GM23248 (cell line): ENCODE results near the gene STAC3. TPM values are rescaled to one million over a fixed set of nuclear protein-coding genes. Genes with fewer than 3 reads are reported as not detected.

Source experiments
- DNase-seq: peaks from one replicate; pipeline ENCODE4 v3.0.0-alpha.2; 2015
- H2AFZ ChIP-seq: fragments of 200-600 bp; sonication (generic); 2 replicates; pipeline ENCODE4 v1.6.1; 2016; ENCODE audit warnings: antibody characterized with exemption
- H3F3A ChIP-seq: fragments of 200-600 bp; sonication (generic); 2 replicates; pipeline ENCODE4 v1.6.1; 2016; ENCODE audit warnings: mild to moderate bottlenecking, antibody characterized with exemption, mixed run types; ENCODE audit not compliant: insufficient read depth
- H3K27ac ChIP-seq: fragments of 200-600 bp; sonication (generic); 2 replicates; pipeline ENCODE4 v1.5.1; 2016; ENCODE audit warnings: mild to moderate bottlenecking
- H3K27me3 ChIP-seq: fragments of 200-600 bp; sonication (generic); replicated peaks from 2 replicates; pipeline ENCODE4 v1.6.1; 2016; ENCODE audit warnings: mild to moderate bottlenecking; ENCODE audit not compliant: insufficient read depth
- H3K36me3 ChIP-seq: fragments of 200-600 bp; sonication (generic); 2 replicates; pipeline ENCODE4 v1.6.1; 2016; ENCODE audit warnings: low read depth, mild to moderate bottlenecking
- H3K4me1 ChIP-seq: fragments of 200-600 bp; sonication (generic); 2 replicates; pipeline ENCODE4 v1.6.1; 2016; ENCODE audit warnings: mild to moderate bottlenecking; ENCODE audit not compliant: insufficient read depth
- H3K4me2 ChIP-seq: fragments of 200-600 bp; sonication (generic); one replicate; pipeline ENCODE4 v1.6.1; 2016; ENCODE audit warnings: mild to moderate bottlenecking; ENCODE audit not compliant: unreplicated experiment
- H3K4me3 ChIP-seq: fragments of 200-600 bp; sonication (generic); 2 replicates; pipeline ENCODE4 v1.5.1; 2016; ENCODE audit warnings: mild to moderate bottlenecking
- H3K79me2 ChIP-seq: fragments of 200-600 bp; sonication (generic); 2 replicates; pipeline ENCODE4 v1.6.1; 2016; ENCODE audit warnings: mild to moderate bottlenecking; ENCODE audit not compliant: insufficient read depth
- H3K9ac ChIP-seq: fragments of 200-600 bp; sonication (generic); 2 replicates; pipeline ENCODE4 v1.6.1; 2016; ENCODE audit warnings: mild to moderate bottlenecking
- H3K9me2 ChIP-seq: fragments of 200-600 bp; sonication (generic); 2 replicates; pipeline ENCODE4 v1.6.1; 2016; ENCODE audit warnings: mixed run types, mild to moderate bottlenecking, moderate library complexity; ENCODE audit not compliant: insufficient read depth
- H3K9me3 ChIP-seq: fragments of 200-600 bp; sonication (generic); one replicate; pipeline ENCODE4 v1.6.1; 2017; ENCODE audit warnings: low read depth
- H4K20me1 ChIP-seq: fragments of 200-600 bp; sonication (generic); 2 replicates; pipeline ENCODE4 v1.6.0; 2016; ENCODE audit not compliant: insufficient read depth
- EZH2 ChIP-seq: fragments of 200-600 bp; sonication (generic); IDR thresholded peaks from 2 replicates; pipeline ENCODE4 v1.6.1; 2018; ENCODE audit warnings: antibody characterized with exemption, mild to moderate bottlenecking; ENCODE audit not compliant: insufficient read depth, poor library complexity, severe bottlenecking
- EZH2phosphoT487 ChIP-seq: fragments of 200-600 bp; sonication (generic); IDR thresholded peaks from 2 replicates; pipeline ENCODE4 v1.6.1; 2018; ENCODE audit warnings: antibody characterized with exemption, moderate library complexity, mild to moderate bottlenecking, low read depth; ENCODE audit not compliant: insufficient read depth
- WGBS, 2 experiments: methylation state at CpG; one replicate each; pipeline ENCODE4 v1.1.6; 2015 to 2017; ENCODE audit warnings: low lambda C conversion rate in 2 of 2, low coverage in 1 of 2; ENCODE audit errors: missing lambda C conversion rate in 2 of 2; 5-methylcytosine and 5-hydroxymethylcytosine counted together
- in situ Hi-C: fragments of 300-500 bp; cut with MboI; formaldehyde crosslinking; loops from 2 replicates; pipeline ENCODE4 v1.15.0; 2020
- polyA plus RNA-seq: library from polyadenylated mRNA; unstranded; fragments of >200 nt; fragmentation: Nextera tagmentation; extraction: Ambion mirVana; gene quantifications from 2 replicates; pipeline ENCODE4 v1.2.1, GENCODE V29; 2016
- total RNA-seq: library from RNA; depleted of rRNA; stranded (reverse); fragments of >200 nt; shearing (Covaris generic); gene quantifications from 2 replicates; pipeline ENCODE4 v1.2.3, GENCODE V29; 2014

The STAC3 gene
- total and polyA plus RNA-seq, 2 experiments from 2014 or later: 0.32 to 0.35 TPM

DNA sequence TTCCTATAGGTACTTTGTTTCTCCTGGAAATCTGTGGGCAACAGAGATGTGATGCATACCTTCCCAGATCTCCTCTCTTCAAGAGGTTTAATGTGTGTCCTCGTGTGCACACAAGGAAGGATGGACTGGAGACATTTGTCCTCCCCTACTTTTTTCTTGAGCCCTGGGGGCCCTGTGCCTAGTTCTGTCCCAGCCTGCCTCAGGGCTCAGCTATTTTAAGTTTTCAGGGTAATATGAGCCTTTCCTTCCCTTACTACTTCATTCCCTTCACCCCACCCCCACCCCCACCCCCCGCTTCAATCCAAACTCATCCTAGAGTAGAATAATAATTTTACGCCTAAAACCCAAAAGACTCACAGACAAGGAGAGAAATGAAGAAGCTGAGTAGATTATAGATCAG is 446 bp downstream of the STAC3 start:
- WGBS, 2 experiments: 85% methylated on average over 3 of the region's 3 CpGs

GRCh38 chr12:57248934-57249742 is 1.8 kb downstream of the STAC3 start:
- no peak for TF ChIP-seq EZH2phosphoT487
- no peak for TF ChIP-seq EZH2
- Histone ChIP-seq H3K9me2 (no peaks in the 10 kb centered on the region), H4K20me1 (no peaks in the 10 kb centered on the region), H3F3A (peaks cover 8% of the 10 kb centered on the region; the same call in 1 of the 2 replicates), H3K36me3 (peaks cover 4% of the 10 kb centered on the region; the same call in 1 of the 2 replicates), H3K27ac (no peak overlapping the region), H3K27me3 (no peaks in the 10 kb centered on the region), H3K79me2 (no peaks in the 10 kb centered on the region), H2AFZ (no peak overlapping the region), H3K4me2 (no peak overlapping the region), H3K9ac (no peak overlapping the region), H3K9me3 (no peaks in the 10 kb centered on the region), H3K4me3 (no peak overlapping the region), H3K4me1 (no peaks in the 10 kb centered on the region)
- in situ Hi-C loops: no loop called here
- DNase-seq: no peak
- 76 to 80% methylated on average over 7 of the region's 7 CpGs for WGBS, 2 experiments

More for the DNA sequence above, 446 bp downstream of the STAC3 start:
- no peak overlapping the region for H3K9ac ChIP-seq
- H3K27ac ChIP-seq: no peak overlapping the region
- no peaks in the 10 kb centered on the region for H3K4me1 ChIP-seq
- peaks cover 4% of the 10 kb centered on the region; the same call in 1 of the 2 replicates for H3K36me3 ChIP-seq
- no peaks in the 10 kb centered on the region; the same call in 1 of the 2 replicates for H3F3A ChIP-seq
- DNase-seq: no peak
- no peaks in the 10 kb centered on the region for H3K9me2 ChIP-seq
- no peak overlapping the region for H3K4me2 ChIP-seq
- no peaks in the 10 kb centered on the region for H3K79me2 ChIP-seq
- no peaks in the 10 kb centered on the region for H3K9me3 ChIP-seq
- H2AFZ ChIP-seq: no peak overlapping the region
- H4K20me1 ChIP-seq: no peaks in the 10 kb centered on the region
- in situ Hi-C loops: no loop called here
- TF ChIP-seq EZH2phosphoT487 (no peak), EZH2 (no peak)
- H3K27me3 ChIP-seq: no peaks in the 10 kb centered on the region
- H3K4me3 ChIP-seq: no peak overlapping the region

DNA sequence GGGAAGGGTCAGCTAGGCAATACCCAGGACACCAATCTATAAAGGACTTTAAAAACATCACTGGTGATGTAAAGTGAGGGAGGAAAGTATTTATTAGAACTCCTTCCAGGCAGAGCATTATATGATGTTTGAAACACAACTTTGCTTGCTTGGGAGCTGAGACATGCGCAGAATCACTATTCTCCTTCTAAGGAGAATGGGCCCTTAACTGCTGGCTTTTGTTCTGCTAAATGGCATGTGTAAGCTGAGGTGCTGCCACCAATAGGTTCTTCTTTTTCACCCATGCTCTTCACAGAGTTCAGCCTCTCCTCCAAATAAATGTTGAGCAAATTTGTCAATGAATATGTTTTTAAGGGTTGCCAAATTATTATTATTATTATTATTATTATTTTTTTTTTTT is 3.9 kb downstream of the STAC3 start:
- DNase-seq: no peak
- WGBS, 2 experiments: 96 to 100% methylated on average over 1 of the region's 1 CpG
- Histone ChIP-seq H2AFZ (no peak overlapping the region), H3K4me1 (peaks cover 11% of the 10 kb centered on the region), H3K4me3 (no peak overlapping the region), H3K36me3 (no peaks in the 10 kb centered on the region), H3K9me3 (no peaks in the 10 kb centered on the region), H3K9me2 (no peaks in the 10 kb centered on the region), H3K27me3 (no peaks in the 10 kb centered on the region), H3K79me2 (no peaks in the 10 kb centered on the region), H3F3A (peaks cover 8% of the 10 kb centered on the region; the same call in 1 of the 2 replicates), H3K27ac (no peak overlapping the region), H3K9ac (no peak overlapping the region), H4K20me1 (no peaks in the 10 kb centered on the region), H3K4me2 (no peak overlapping the region)
- no peak for TF ChIP-seq EZH2
- no peak for TF ChIP-seq EZH2phosphoT487
- in situ Hi-C loops: no loop called here

DNA sequence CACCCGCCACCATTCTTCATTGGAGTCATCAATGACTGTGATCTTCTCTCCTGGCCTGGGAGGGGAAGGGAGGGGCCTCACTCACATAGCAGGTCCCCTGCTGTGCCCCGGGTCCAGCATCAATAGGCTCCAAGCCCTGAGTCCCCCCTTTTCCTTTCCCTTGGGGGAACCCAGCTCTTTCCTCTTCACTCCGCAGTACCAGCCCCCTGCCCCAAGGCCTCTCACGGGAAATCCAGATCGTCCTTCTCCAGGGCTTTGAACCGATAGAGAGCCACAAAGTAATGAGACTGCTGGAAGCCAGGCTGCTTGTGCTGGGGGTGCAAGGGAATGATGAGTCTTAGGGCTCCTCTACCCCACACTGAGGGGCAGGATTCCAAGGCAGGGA is 6.7 kb downstream of the STAC3 start:
- Histone ChIP-seq H3F3A (peaks cover 8% of the 10 kb centered on the region; the same call in 1 of the 2 replicates), H3K79me2 (no peaks in the 10 kb centered on the region), H3K27me3 (no peaks in the 10 kb centered on the region), H3K4me3 (no peak overlapping the region), H2AFZ (no peak overlapping the region), H4K20me1 (no peaks in the 10 kb centered on the region), H3K27ac (no peak overlapping the region), H3K9me2 (no peaks in the 10 kb centered on the region), H3K4me2 (no peak overlapping the region), H3K9me3 (no peaks in the 10 kb centered on the region), H3K9ac (no peak overlapping the region), H3K4me1 (peaks cover 23% of the 10 kb centered on the region), H3K36me3 (no peaks in the 10 kb centered on the region)
- WGBS, 2 experiments: 62 to 63% methylated on average over 6 of the region's 6 CpGs
- TF ChIP-seq EZH2phosphoT487: no peak
- in situ Hi-C loops: no loop called here
- DNase-seq: no peak
